HT1080 (cell line): Measurements from ENCODE around the gene LMOD3. TPM values are rescaled to one million over a fixed set of nuclear protein-coding genes. Genes with fewer than 3 reads are reported as not detected.

Source experiments
- DNase-seq: peaks from one replicate; pipeline ENCODE4 v3.0.0-alpha.2; 2015; ENCODE audit warnings: low read depth
- total RNA-seq: library from RNA; depleted of rRNA; stranded (reverse); fragments of >200 nt; shearing (Covaris generic); gene quantifications from 2 replicates; pipeline ENCODE4 v1.2.3, GENCODE V29; 2014; rRNA removed

The LMOD3 gene
- total RNA-seq, 1 experiment from 2014 or later = 0.19 TPM

- DNase-seq = no peak
These were observed 57.0 kb downstream of the LMOD3 start for GRCh38 chr3:69065318-69065964.

- DNase-seq = no peak
These were observed 58.8 kb downstream of the LMOD3 start for GRCh38 chr3:69063636-69064035.

- DNase-seq = no peak
These were observed 62.7 kb downstream of the LMOD3 start for GRCh38 chr3:69059688-69060087.

- DNase-seq = no peak
These were observed 63.5 kb downstream of the LMOD3 start for GRCh38 chr3:69058947-69059224.

GRCh38 chr3:69058180-69058946, 64.0 kb downstream of the LMOD3 start:
- DNase-seq = no peak

Other genes with a start within 250 kb of the LMOD3 start
- not detected in 2 replicates for gene TAFA4, start 190.0 kb downstream of the LMOD3 start, total RNA-seq
- 27.1 and 31.9 TPM in 2 replicates for gene EOGT, start 108.9 kb downstream of the LMOD3 start, total RNA-seq
- gene TMF1, start 70.3 kb downstream of the LMOD3 start, total RNA-seq = 9.7 and 12.0 TPM in 2 replicates
- 55.5 and 55.9 TPM in 2 replicates for gene UBA3, start 42.2 kb downstream of the LMOD3 start, total RNA-seq
- 30.1 and 43.5 TPM in 2 replicates for gene ARL6IP5, start 37.7 kb downstream of the LMOD3 start, total RNA-seq